Urinary bladder (tissue), 4 donors: Measurements from ENCODE around the gene ACR. TPM values are rescaled to one million over a fixed set of nuclear protein-coding genes. Genes with fewer than 3 reads are reported as not detected.
"Not testable (repeated sequence)": the region's sequence is repeated elsewhere in the genome, so short reads cannot be mapped to it uniquely, and the experiment has no call there.

Experiments
- DNase-seq: peaks from one replicate; pipeline ENCODE4 v3.0.0-alpha.2; 2015; ENCODE audit errors: extremely low spot score
- H3K27ac ChIP-seq: one replicate; pipeline ENCODE4 v1.5.1; 2013; ENCODE audit warnings: low read depth, mild to moderate bottlenecking, moderate library complexity
- H3K36me3 ChIP-seq: one replicate; pipeline ENCODE4 v1.6.1; 2013; ENCODE audit warnings: mild to moderate bottlenecking, moderate library complexity; ENCODE audit not compliant: insufficient read depth
- H3K4me1 ChIP-seq: one replicate; pipeline ENCODE4 v1.6.1; 2013; ENCODE audit warnings: mild to moderate bottlenecking, moderate library complexity; ENCODE audit not compliant: insufficient read depth
- H3K4me3 ChIP-seq: one replicate; pipeline ENCODE4 v1.5.1; 2013; ENCODE audit warnings: low read depth, low read length
- WGBS: extraction: QIAGEN DNeasy Blood & Tissue Kit; methylation state at CpG from one replicate; pipeline ENCODE4 v1.1.7; 2013; 5-methylcytosine and 5-hydroxymethylcytosine counted together
- polyA plus RNA-seq: library from polyadenylated mRNA; stranded (reverse); fragments of 200-250 nt; gene quantifications from one replicate; pipeline ENCODE4 v1.2.3, GENCODE V29; 2013
- total RNA-seq: library from RNA; depleted of rRNA; stranded (reverse); fragments of >200 nt; gene quantifications from one replicate; pipeline ENCODE4 v1.2.3, GENCODE V29; 2014
- donor health status: healthy with polysubstance abuse.
- donor health status: healthy.

Gene ACR
- total and polyA plus RNA-seq, 2 donors, result 0.30 TPM; not detected in 1

DNA sequence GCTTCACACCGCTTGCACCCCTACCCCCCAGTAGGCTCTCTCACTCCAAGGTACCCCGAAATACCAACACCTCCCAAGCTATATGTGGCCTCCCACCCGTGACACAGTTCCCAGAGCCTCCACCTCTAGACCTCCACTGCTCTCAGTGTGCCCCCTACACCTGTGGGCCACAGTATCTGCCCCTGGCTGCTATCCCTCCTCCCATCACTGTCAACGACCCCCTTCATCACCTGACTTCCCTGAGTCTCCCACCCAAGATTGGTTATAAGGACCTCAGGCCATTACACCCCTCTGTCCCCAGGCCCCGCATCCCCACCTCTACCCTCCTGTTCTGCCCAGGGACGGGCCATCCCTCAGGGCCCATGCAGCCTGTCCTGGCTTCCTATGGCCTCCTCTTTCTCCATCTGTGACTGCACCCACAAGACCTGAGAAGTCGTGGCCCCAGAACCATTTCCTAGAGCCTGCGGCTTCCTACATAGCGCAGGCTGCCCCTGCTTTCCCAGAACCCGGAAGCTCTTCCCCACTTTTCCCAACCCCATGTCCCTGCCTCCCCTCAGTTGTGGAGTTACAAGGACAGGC is 734 bp downstream of the ACR start:
- Histone ChIP-seq H3K4me3 (no peak overlapping the region), H3K4me1 (no peaks in the 10 kb centered on the region), H3K27ac (no peak overlapping the region), H3K36me3 (no peaks in the 10 kb centered on the region)
- WGBS, result 80% methylated on average over 10 of the region's 10 CpGs
- DNase-seq, result no peak

- no peak overlapping the region for H3K4me3 ChIP-seq
These were observed 1.3 kb downstream of the ACR start for GRCh38 chr22:50739279-50739691.

DNA sequence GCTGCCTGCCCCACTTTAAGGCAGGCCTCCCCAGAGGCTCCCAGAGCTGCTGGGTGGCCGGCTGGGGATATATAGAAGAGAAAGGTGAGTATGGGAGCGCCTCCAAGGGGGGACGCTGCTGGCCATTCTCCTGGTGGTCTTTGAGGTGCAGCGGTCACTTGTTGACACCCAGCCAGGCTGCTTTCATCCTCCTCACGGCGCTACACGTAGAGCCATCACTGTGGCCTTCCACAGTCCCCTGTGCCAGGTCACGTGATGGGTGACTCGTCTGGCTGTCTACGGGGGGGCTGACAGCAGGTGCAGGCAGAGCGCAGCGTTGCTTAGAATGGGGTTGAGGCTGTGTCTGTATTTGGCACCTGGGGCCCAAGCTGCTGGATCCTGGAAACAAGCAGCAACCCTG is 1.9 kb downstream of the ACR start:
- 82% methylated on average over 12 of the region's 12 CpGs for WGBS
- no peak overlapping the region for H3K4me3 ChIP-seq
- DNase-seq, result no peak
- H3K36me3 ChIP-seq, result no peaks in the 10 kb centered on the region
- H3K4me1 ChIP-seq, result no peaks in the 10 kb centered on the region
- H3K27ac ChIP-seq, result no peak overlapping the region

More at GRCh38 chr22:50739279-50739691, 1.3 kb downstream of the ACR start:
- H3K4me1 ChIP-seq, result no peaks in the 10 kb centered on the region
- no peak for DNase-seq
- no peak overlapping the region for H3K27ac ChIP-seq
- H3K36me3 ChIP-seq, result no peaks in the 10 kb centered on the region
- 70% methylated on average over 17 of the region's 17 CpGs for WGBS

DNA sequence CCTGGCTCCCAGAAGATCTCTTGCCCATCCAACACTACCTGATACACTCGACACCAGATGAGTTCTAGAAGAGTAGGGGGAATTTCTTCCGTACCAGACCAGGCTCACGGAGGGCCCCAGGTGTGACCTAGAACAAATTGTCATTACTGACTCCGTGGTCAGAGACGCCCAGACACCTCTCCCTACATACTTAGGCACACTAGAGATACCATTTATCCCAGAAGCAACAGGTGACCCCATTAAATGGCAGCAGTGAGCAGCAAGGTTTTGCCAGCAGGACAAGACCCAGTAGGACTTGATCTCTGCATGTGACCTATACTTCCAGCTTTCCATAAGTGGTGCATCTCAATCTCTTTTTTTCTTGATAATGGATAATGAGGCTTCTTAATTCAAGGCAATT is 2.7 kb downstream of the ACR start:
- not testable (repeated sequence) for DNase-seq
- WGBS, result 86% methylated on average over 5 of the region's 5 CpGs

DNA sequence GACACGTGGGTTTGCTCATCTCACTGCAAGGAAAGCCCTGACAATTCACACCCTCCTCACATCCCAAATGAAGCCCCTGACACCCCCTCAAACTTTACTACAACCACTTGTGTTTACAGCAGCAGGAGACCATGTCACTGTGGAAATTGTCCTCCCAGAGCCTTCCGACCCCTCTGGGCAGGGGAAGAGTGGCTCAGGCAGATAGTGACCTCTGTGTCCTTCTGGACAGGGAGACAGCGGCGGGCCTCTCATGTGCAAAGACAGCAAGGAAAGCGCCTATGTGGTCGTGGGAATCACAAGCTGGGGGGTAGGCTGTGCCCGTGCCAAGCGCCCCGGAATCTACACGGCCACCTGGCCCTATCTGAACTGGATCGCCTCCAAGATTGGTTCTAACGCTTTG is 6.4 kb downstream of the ACR start:
- not testable (repeated sequence) for H3K4me1 ChIP-seq, H3K4me3 ChIP-seq, H3K36me3 ChIP-seq, DNase-seq, H3K27ac ChIP-seq
- 71% methylated on average over 10 of the region's 12 CpGs for WGBS

More for the DNA sequence above, 2.7 kb downstream of the ACR start:
- H3K4me3 ChIP-seq, H3K27ac ChIP-seq, H3K4me1 ChIP-seq, H3K36me3 ChIP-seq: not testable (repeated sequence)

- H3K4me3 ChIP-seq, H3K36me3 ChIP-seq, H3K27ac ChIP-seq, DNase-seq, H3K4me1 ChIP-seq: not testable (repeated sequence)
- WGBS, result 83% methylated on average over 1 of the region's 1 CpG
These were observed 9.5 kb downstream of the ACR start for GRCh38 chr22:50747521-50747920.

- H3K4me1 ChIP-seq, H3K27ac ChIP-seq, DNase-seq, H3K36me3 ChIP-seq, H3K4me3 ChIP-seq: not testable (repeated sequence)
- 86% methylated on average over 13 of the region's 13 CpGs for WGBS
These were observed 10.6 kb downstream of the ACR start for GRCh38 chr22:50748630-50749029.

DNA sequence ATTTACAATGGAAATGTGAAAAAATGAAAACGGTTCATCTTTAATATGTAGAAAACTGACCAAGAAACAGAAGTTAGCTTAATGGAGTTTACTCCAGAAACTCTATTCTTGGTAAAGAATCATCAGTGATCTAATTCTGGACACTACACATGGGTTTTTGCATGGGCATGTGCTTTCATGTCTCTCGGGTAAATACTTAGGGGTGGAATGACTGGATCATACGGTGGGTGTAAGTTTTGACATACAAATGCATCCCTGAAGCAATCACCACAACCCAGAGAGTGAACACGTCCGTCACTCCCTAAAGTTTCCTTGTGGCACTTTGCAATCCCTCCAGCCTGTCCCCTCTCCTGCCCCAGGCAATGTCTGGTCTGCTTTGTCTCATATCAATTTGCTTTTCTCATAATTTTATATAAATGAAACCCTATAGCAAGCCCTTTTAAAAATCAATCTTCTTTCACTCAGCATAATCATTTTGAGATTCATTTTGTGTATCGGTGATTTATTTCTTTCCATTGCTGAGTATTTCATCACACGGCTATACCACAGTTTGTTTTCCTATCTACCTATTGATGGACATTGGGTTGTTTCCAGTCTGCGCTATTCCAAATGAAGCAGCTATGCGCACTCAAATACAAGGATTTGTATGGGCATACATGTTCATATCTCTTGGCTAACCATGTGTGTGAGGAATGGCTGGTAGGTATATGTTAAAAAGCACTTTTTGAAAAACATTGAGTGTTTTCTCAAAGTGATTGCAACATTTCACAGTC is 11.5 kb downstream of the ACR start:
- not testable (repeated sequence) for H3K36me3 ChIP-seq, DNase-seq, H3K4me3 ChIP-seq, H3K27ac ChIP-seq, H3K4me1 ChIP-seq
- WGBS, result 76% methylated on average over 9 of the region's 9 CpGs

DNA sequence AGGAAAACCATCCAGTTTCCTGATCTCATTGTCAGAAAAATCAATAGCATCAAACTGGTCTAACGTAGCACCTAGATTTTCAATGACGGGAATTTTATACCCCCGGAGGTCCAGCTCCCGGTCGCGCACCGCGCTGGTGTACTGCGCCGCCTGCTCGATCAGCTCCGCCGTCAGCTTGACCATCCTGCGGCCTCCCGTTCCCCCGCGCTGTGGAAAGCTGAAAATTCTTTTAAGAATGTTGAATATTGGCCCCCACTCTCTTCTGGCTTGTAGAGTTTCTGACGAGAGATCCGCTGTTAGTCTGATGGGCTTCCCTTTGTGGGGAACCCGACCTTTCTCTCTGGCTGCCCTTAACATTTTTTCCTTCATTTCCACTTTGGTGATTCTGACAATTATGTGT is 17.2 kb downstream of the ACR start:
- H3K4me1 ChIP-seq, H3K27ac ChIP-seq, DNase-seq, H3K36me3 ChIP-seq, H3K4me3 ChIP-seq: not testable (repeated sequence)
- 89% methylated on average over 20 of the region's 20 CpGs for WGBS

GRCh38 chr22:50756406-50756805 is 18.4 kb downstream of the ACR start:
- WGBS, result 18% methylated on average over 8 of the region's 9 CpGs
- not testable (repeated sequence) for DNase-seq, H3K4me3 ChIP-seq, H3K4me1 ChIP-seq, H3K27ac ChIP-seq, H3K36me3 ChIP-seq

DNA sequence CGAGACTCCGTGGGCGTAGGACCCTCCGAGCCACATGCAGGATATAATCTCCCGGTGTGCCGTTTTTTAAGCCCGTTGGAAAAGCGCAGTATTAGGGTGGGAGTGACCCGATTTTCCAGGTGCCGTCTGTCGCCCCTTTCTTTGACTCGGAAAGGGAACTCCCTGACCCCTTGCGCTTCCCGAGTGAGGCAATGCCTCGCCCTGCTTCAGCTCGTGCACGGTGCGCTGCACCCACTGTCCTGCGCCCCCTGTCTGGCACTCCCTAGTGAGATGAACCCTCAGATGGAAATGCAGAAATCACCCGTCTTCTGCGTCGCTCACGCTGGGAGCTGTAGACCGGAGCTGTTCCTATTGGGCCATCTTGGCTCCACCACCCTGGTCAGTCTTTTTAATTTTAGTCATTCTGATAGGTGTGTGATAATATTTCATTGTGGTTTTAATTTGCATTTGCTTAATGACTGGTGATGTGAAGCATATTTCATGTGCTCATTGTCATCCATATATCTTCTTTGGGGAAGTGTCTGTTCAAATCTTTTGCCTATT is 19.0 kb downstream of the ACR start:
- H3K27ac ChIP-seq, DNase-seq, H3K4me1 ChIP-seq, H3K36me3 ChIP-seq: not testable (repeated sequence)
- H3K4me3 ChIP-seq, result peak overlapping the region; percentile 23
- WGBS, result 15% methylated on average over 24 of the region's 24 CpGs

DNA sequence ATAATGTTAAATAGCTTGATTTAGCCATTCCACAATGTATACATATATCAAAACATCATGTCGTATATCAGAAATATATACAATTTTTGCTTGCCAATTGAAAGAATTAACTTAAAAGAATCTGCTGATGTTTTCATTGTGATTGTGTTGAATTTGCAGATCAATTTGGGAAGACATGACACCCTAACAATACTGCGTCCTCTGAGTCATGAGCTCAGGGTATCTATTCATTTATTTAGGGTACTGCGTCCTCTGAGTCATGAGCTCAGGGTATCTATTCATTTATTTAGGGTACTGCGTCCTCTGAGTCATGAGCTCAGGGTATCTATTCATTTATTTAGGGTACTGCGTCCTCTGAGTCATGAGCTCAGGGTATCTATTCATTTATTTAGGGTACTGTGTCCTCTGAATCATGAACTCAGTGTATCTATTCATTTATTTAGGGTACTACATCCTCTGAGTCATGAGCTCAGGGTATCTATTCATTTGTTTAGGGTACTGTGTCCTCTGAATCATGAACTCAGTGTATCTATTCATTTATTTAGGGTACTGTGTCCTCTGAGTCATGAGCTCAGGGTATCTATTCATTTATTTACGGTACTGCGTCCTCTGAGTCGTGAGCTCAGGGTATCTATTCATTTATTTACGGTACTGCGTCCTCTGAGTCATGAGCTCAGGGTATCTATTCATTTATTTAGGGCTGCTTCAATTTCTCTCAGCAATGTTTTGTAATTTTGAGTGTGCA is 21.8 kb downstream of the ACR start:
- H3K4me1 ChIP-seq, DNase-seq, H3K4me3 ChIP-seq, H3K36me3 ChIP-seq, H3K27ac ChIP-seq: not testable (repeated sequence)
- 68% methylated on average over 9 of the region's 10 CpGs for WGBS

- not testable (repeated sequence) for H3K4me1 ChIP-seq, H3K27ac ChIP-seq, DNase-seq, H3K36me3 ChIP-seq, H3K4me3 ChIP-seq
- 97% methylated on average over 2 of the region's 2 CpGs for WGBS
These were observed 23.8 kb downstream of the ACR start for GRCh38 chr22:50761829-50762228.

DNA sequence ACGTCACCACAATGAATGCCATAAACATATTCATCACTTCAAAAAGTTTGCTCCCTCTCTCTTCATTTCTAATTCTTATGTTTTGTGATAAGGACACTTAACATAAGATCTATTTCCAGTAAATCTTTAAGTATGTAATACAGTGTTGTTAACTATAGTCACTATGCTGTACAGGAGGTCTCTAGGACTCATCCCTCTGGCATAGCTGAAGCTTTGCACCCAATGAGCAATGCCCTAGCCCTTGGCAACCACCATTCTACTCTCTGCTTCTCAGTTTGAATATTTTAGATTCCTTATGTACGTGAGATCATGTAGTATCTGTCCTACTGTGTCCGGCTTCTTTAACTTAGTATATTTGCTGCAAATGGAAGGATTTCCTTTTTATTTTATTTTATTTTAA is 26.3 kb downstream of the ACR start:
- H3K4me3 ChIP-seq, result not testable (repeated sequence)
- 73% methylated on average over 3 of the region's 3 CpGs for WGBS

More for the DNA sequence above, 26.3 kb downstream of the ACR start:
- H3K27ac ChIP-seq, DNase-seq, H3K36me3 ChIP-seq, H3K4me1 ChIP-seq: not testable (repeated sequence)
